ENCODE data around the gene FANCE. TPM values are rescaled to one million over a fixed set of nuclear protein-coding genes. Genes with fewer than 3 reads are reported as not detected.
"Not testable (repeated sequence)": the region's sequence is repeated elsewhere in the genome, so short reads cannot be mapped to it uniquely, and the experiment has no call there.

FANCE gene
- total RNA-seq, 1 experiment from 2014 or later: 21.0 TPM

- DNase-seq (ENCODE audit: low spot score): no peak
- in situ Hi-C loops (cut with HindIII; ENCODE audit: low sequenced_read_pairs): no loop called here
Measured at GRCh38 chr6:35511562-35511941, 59.4 kb downstream of the FANCE start.

- in situ Hi-C loops (cut with HindIII; ENCODE audit: low sequenced_read_pairs): no loop called here
- no peak for DNase-seq (ENCODE audit: low spot score)
Measured at GRCh38 chr6:35512006-35512405, 59.9 kb downstream of the FANCE start.

GRCh38 chr6:35512740-35513139 is 60.6 kb downstream of the FANCE start, which contains the start of gene TULP1:
TULP1 (minus strand) TSS chr6:35512896; CDS start chr6:35512858, 38 bp downstream.
- DNase-seq (ENCODE audit: low spot score): no peak

GRCh38 chr6:35514587-35514986 is 62.4 kb downstream of the FANCE start:
- DNase-seq (ENCODE audit: low spot score): no peak
- in situ Hi-C loops (cut with HindIII; ENCODE audit: low sequenced_read_pairs): no loop called here

More at GRCh38 chr6:35512740-35513139, 60.6 kb downstream of the FANCE start, which contains the start of gene TULP1:
- in situ Hi-C loops (cut with HindIII; ENCODE audit: low sequenced_read_pairs): no loop called here

- in situ Hi-C loops (cut with HindIII; ENCODE audit: low sequenced_read_pairs); DNase-seq (ENCODE audit: low spot score): not testable (repeated sequence)
Measured at GRCh38 chr6:35515939-35516338, 63.8 kb downstream of the FANCE start.

Other genes with a start within 250 kb of the FANCE start
- 0.12 and 0.24 TPM in 2 replicates for gene SCUBE3, start 238.4 kb upstream of the FANCE start, total RNA-seq (2014; rRNA removed; shearing (Covaris generic))
- gene ZNF76, start 192.6 kb upstream of the FANCE start, total RNA-seq (2014; rRNA removed; shearing (Covaris generic)): 18.6 and 26.0 TPM in 2 replicates
- 11.3 and 12.6 TPM in 2 replicates for gene DEF6, start 154.5 kb upstream of the FANCE start, total RNA-seq (2014; rRNA removed; shearing (Covaris generic))
- gene PPARD, start 109.8 kb upstream of the FANCE start, total RNA-seq (2014; rRNA removed; shearing (Covaris generic)): 2.8 and 4.2 TPM in 2 replicates
- gene RPL10A, start 16.1 kb downstream of the FANCE start, total RNA-seq (2014; rRNA removed; shearing (Covaris generic)): 3,184 and 4,000 TPM in 2 replicates
- gene TEAD3, start 44.7 kb downstream of the FANCE start, total RNA-seq (2014; rRNA removed; shearing (Covaris generic)): 15.6 and 19.4 TPM in 2 replicates
- not detected in 2 replicates for gene TULP1, start 60.6 kb downstream of the FANCE start, total RNA-seq (2014; rRNA removed; shearing (Covaris generic))
- gene FKBP5, start 236.6 kb downstream of the FANCE start, total RNA-seq (2014; rRNA removed; shearing (Covaris generic)): 29.4 and 33.5 TPM in 2 replicates

Measured in G401 (cell line).